Activated effector memory CD4-positive, alpha-beta T cell treated with anti-CD3 and anti-CD28 coated beads, Interleukin-2, amount 50 U/mL, for 16 hours (primary cell): ENCODE measurements around the gene SNRK.

Experiments
- DNase-seq: peaks from one replicate; pipeline ENCODE4 v3.0.0-alpha.2; 2020

SNRK gene

DNA sequence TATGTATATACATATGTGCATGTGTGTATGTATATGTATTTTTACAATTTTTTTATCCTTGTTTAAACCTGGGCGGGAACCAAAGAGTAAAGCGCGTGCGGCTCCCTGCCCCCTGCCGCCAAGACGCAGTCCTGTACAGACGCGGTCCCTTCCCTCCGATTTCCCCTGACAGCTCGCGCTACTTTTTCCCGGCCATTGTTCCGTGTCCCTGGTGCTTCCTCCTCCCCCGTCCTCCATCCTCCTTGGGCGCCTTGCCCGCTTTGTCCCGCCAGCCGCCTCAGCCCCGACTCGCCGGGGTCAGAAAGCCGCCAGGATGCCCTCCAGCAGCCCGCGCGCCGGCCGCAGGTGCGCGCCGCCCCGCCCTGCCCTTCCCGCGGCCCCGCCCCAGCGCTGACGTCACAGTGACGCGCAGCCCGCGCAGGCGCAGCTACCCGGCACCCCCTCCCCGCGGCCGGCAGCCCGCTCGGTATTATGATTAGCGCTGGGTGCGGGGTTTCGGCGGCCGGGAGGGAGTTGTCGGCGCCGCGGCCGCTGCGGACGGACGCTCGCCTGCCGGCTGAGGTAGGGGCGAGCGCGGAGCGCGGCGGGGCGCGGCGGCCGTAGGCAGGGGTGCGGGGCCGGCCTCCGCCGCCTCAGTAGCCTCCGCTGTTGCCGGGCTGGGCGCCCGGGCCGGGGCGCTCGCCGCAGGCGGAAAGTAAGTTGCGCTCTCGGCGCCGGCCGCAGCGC is at the start of gene SNRK:
Gene SNRK, plus strand, starts transcription at position 426 of the 726 bp plus-strand sequence. CDS start 16,664 bp downstream, outside the sequence.
- DNase-seq = peak; percentile 98

DNA sequence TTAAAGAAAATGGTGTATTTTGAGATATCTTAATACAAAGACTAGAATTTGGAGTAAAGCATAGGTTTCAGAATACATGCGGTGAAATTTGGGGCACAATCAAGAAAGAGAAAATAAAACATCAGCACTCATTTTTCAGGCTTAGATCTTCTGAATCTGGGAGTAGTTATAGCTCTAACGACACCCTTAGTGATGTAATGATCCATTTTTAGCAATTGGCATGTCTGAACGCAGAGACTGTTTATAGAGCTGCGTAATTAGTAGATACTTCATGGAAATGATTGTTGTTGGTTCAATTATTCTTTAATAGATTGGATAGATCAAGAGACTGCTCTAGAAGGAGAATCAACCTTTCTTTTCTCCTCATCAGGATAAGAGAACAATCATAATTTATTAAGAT is 47.5 kb upstream of the SNRK start:
- DNase-seq = no peak

- no peak for DNase-seq
Measured at GRCh38 chr3:43239755-43240154, 46.6 kb upstream of the SNRK start.

- no peak for DNase-seq
Measured at GRCh38 chr3:43243590-43244587, 42.5 kb upstream of the SNRK start.

DNA sequence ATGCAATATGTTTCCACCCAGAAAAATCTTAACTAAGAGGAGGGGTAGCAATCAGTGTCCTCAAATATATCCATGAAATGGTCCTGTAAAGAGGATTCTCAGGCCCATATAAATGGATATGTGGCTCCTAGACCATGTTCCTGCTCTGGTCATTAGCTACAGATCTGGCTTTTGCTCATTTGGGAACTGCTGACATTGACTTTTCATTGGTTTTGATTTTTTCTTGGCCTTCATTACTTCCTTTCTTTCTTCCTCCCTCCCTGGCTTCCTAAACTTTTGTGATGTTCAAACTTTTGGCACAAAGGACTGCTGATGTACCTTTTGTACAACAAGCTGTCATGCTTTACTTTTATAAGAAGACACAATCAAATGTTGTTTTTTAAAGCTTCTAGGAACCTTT is 41.6 kb upstream of the SNRK start:
- DNase-seq = no peak

- DNase-seq = no peak
Measured at GRCh38 chr3:43246976-43247375, 39.4 kb upstream of the SNRK start.

DNA sequence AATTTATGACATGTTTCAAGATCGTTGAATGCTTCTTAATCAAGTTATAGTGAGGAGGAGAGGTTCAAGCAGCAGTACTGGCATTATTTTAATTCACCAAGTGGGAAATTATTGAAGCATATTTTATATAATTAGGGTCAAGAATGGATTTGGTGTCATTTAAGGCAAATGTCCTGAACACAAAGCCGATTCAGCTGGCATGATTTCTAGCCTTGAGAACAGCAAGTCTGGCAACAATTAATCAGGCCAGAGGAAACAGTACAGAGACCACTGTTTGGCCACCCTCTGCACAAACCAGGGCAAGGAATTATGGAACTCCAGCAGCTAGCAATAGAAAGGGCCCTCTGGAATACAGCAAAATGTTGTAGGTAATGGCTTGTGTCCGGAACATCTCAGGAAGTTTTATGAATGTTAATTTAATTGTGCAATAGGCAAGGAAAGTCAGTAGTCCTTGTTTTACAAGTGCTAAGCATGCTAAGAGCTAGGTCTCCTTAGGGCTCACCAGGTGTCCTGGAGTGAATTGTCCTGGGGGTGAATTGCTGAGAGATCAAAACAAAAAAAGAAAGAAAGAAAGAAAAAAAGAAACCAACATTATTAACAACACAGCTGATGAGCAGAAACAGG is 38.7 kb upstream of the SNRK start:
- DNase-seq = no peak

DNA sequence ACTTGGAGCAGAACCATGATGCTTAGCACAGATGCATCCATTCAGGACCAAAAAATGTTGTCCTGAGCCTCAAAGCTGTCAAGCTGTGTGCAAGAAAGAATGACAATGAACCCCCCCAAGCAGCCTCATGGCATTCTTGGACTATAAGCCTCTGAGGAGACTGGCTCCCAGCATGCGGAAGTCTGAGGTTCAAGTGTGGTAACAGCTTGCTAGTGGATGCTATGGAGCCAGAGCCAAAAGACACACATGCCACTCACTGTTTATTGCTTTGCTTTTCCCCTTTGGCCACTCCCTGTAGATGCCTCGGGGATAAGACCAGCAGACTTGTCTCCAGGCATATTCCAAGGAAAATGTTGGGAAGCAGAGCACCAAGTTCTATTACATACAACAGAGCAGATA is 38.2 kb upstream of the SNRK start:
- DNase-seq = no peak

DNA sequence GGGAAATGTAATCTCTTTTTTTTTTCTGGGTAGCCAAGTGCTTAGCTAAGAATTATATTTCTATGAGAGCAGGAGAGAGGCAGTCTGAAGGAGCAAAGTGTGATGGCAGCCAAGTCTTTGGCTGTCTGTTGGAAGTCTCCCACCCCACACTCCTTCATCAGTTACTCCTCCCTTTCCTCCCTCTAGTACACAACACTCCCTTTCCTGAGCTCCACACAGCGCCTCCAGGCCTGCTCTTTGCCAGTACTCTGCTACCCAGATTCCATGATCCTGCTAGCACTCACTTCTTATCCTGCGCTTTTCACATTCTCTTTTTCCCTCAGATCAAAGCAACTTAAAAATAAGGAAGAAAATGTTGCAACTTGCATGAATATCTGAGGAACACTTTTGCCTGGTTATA is 37.4 kb upstream of the SNRK start:
- no peak for DNase-seq

DNA sequence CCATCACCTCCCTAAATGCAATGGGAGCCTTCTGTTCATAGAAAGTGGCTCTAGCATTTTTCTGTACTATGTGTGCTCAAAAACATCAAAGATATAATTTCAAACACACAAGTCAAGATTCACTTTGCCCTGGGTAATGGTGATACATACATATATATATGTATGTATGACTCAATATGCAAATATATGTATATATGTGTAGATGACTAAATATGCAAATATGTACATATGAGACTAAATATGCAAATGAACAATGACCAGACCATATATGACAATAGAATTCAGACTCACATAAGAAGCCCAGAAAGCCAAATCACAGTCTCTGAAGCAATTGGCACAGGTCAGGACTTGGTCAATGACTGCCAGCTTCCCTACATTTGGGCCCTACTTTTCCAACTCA is 36.9 kb upstream of the SNRK start:
- DNase-seq = no peak

- no peak for DNase-seq
Measured at GRCh38 chr3:43253294-43253693, 33.0 kb upstream of the SNRK start.

DNA sequence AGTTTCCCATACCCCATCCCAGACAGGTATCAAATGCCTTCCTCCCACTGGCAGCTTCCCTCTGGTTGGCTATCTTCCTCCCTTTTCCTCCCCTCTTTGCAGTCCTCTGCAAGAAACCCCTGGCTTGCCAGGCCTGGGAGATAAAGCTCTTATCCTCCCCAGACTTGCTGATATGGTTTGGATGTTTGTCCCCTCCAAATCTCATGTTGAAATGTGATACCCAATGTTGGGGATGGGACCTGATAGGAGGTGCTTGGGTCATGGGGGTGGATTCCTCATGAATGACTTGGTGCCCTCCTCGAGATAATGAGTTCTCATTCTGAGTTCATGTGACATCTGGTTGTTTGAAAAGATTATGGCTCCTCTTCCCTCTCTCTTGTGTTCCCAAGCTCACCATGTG is 32.2 kb upstream of the SNRK start:
- DNase-seq = no peak

DNA sequence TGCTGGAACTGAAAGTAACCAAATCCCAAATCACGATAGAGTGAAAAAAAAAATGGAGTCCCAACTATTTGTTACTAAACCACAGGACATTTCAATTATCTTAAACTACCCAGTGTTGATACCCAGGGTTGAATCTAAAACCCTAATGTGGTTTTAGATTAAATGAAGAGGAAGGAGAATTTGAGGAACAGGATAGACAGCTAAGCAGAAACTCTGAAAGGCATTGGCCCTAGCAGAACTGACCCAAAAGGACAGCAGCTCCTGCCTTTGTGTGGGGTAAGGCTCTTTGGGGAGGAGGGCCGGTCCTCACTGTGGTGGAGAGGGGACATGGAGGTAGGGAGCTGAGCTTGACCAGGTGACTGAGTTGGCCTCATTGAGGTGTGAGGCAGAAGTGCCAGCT is 30.7 kb upstream of the SNRK start:
- DNase-seq = no peak

GRCh38 chr3:43256714-43257461 is 29.5 kb upstream of the SNRK start:
- DNase-seq = no peak

- no peak for DNase-seq
Measured at GRCh38 chr3:43257850-43258249, 28.5 kb upstream of the SNRK start.

DNA sequence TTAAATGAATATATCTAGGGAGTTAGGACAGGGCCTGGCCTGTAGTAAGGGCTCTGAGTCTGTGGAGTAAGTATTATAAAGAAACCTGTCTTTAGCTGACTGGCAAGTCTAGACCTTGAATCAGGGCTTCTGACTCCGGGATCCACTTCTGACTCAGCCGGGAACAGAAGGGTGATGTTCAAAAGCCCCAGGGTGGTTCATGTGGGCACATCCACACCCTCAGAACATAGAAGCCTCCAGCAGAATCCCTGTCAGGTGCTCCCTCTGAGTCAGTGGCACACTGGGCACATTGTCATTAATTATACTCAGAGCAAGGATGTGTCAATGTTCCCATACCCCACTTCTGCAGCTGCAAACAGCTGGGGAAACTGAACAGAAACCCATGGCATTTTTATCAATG is 26.7 kb upstream of the SNRK start:
- no peak for DNase-seq

GRCh38 chr3:43260412-43260811 is 25.9 kb upstream of the SNRK start:
- no peak for DNase-seq

DNA sequence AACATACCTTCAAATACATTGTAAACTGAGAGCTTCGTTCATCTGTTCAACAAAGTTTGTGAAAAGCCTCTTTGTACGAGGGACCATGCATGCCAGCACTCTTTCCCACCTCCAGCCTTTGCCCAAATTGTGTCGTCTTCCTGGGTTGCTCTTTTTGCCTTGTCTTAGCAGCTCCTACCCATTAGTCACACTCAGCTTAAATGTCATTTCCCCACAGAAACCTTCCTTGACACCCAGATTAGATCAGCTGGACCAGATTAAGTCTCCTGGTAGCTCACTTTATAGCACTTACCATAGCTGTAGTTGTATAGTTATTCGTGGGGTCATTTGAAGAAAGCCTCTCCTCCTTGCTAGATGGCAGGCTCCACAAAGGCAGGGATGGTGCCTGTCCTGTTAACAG is 24.1 kb upstream of the SNRK start:
- DNase-seq = no peak

GRCh38 chr3:43266451-43266850 is 19.9 kb upstream of the SNRK start:
- no peak for DNase-seq

- DNase-seq = no peak
Measured at GRCh38 chr3:43266995-43267394, 19.3 kb upstream of the SNRK start.

DNA sequence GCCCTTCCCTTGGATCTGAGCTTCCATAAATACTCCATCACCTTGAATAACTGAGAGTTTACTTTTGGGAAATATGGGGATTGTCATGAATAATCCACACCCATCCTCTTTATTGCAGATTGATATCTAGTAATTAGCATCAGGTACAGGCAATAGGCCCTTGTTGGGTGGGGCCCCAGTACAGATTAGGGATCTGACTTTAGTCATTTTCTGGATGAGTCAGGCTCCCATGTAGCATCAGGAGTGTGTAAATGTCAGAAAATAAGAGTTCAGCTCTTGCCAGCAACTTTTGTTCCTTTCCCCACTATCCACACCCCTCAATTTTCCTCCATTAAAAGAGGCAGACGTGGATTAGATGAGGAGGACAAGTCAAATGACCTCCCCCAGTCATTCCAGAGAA is 17.7 kb upstream of the SNRK start:
- no peak for DNase-seq

- DNase-seq = no peak
Measured at GRCh38 chr3:43270078-43270477, 16.3 kb upstream of the SNRK start.

DNA sequence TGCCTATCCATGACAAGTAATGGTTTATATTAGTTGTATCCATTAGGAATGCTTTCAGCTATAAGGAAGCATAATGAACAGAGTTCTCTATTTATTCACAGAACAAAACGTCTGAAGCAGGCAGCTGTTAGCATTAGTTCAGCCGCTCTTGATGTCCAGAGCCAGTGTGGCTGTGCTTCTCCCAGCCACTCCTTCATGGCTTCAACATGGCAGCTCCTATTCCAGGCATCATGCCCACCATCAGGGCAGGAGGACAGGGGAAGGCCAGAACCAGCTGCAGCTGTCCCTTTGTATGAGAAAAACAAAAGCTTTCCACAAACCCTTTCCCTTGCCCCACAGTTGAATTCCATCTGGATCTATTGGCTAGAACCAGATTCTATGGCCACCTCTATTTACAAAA is 12.9 kb upstream of the SNRK start:
- DNase-seq = no peak
